HL-60 (cell line): ENCODE measurements around the gene NRXN3.

Experiments used
- DNase-seq, 2 experiments: peaks; one replicate each; pipeline ENCODE4 v3.0.0-alpha.2; 2010 to 2020; ENCODE audit warnings: low read depth in 1 of 2, low spot score in 1 of 2
- H3K27ac ChIP-seq: fragments of 250-450 bp; sonication (Bioruptor Pico); replicated peaks from 2 replicates; pipeline ENCODE4 v1.5.1; 2020; ENCODE audit warnings: mild to moderate bottlenecking, moderate library complexity
- H3K27me3 ChIP-seq: fragments of 250-450 bp; sonication (Bioruptor Pico); 2 replicates; pipeline ENCODE4 v1.5.1; 2021; ENCODE audit warnings: mild to moderate bottlenecking, moderate library complexity; ENCODE audit not compliant: insufficient read depth, poor library complexity, severe bottlenecking
- H3K4me3 ChIP-seq: replicated peaks from 2 replicates; pipeline ENCODE4 v1.5.1; 2011; ENCODE audit warnings: mild to moderate bottlenecking, control low read depth, low read length; ENCODE audit not compliant: insufficient read depth
- GABPA ChIP-seq: IDR thresholded peaks from 2 replicates; pipeline ENCODE4 v1.6.1; 2012; ENCODE audit warnings: low read depth
- POLR2AphosphoS5 ChIP-seq: IDR thresholded peaks from 2 replicates; pipeline ENCODE4 v1.6.1; 2012; ENCODE audit warnings: low read depth
- SPI1 ChIP-seq: IDR thresholded peaks from 2 replicates; pipeline ENCODE4 v1.6.1; 2012; ENCODE audit warnings: low read depth, mild to moderate bottlenecking, borderline replicate concordance
- TF ChIP-seq, protein P1 (sequence below): IDR thresholded peaks from one replicate; pipeline ENCODE4 v1.5.1; 2011; ENCODE audit warnings: low read length, control low read depth, inconsistent platforms; ENCODE audit not compliant: insufficient read depth
- TF ChIP-seq, protein P2 (sequence below): IDR thresholded peaks from 2 replicates; pipeline ENCODE4 v1.6.1; 2012; ENCODE audit warnings: low read depth; ENCODE audit not compliant: insufficient replicate concordance

NRXN3 gene

DNA sequence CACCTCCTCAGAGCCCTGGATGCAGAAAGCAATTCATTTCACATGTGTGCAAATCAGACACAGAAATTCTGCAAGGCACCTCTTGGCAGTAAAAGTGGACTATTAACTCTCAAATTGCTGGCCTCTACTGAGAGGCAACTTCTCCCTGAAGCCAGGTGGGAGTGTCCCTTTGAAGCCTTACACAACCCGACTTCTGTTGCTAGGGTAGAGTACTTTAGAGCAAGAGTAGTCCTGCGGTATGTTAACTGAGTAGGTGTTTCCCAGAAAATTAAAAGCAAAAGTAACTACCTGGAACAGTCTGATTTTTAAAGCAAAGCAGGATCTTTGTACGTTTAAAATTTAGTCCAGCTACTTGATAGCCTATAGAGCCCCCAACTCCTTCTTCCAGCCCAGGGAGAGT, 1557.7 kb downstream of the NRXN3 start:
- DNase-seq: no peak
- no peak overlapping the region for H3K4me3 ChIP-seq
- no peak overlapping the region for H3K27ac ChIP-seq
- H3K27me3 ChIP-seq: no peaks in the 10 kb centered on the region
- TF ChIP-seq, protein P1, sequence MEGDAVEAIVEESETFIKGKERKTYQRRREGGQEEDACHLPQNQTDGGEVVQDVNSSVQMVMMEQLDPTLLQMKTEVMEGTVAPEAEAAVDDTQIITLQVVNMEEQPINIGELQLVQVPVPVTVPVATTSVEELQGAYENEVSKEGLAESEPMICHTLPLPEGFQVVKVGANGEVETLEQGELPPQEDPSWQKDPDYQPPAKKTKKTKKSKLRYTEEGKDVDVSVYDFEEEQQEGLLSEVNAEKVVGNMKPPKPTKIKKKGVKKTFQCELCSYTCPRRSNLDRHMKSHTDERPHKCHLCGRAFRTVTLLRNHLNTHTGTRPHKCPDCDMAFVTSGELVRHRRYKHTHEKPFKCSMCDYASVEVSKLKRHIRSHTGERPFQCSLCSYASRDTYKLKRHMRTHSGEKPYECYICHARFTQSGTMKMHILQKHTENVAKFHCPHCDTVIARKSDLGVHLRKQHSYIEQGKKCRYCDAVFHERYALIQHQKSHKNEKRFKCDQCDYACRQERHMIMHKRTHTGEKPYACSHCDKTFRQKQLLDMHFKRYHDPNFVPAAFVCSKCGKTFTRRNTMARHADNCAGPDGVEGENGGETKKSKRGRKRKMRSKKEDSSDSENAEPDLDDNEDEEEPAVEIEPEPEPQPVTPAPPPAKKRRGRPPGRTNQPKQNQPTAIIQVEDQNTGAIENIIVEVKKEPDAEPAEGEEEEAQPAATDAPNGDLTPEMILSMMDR: no peak
- TF ChIP-seq, protein P2, sequence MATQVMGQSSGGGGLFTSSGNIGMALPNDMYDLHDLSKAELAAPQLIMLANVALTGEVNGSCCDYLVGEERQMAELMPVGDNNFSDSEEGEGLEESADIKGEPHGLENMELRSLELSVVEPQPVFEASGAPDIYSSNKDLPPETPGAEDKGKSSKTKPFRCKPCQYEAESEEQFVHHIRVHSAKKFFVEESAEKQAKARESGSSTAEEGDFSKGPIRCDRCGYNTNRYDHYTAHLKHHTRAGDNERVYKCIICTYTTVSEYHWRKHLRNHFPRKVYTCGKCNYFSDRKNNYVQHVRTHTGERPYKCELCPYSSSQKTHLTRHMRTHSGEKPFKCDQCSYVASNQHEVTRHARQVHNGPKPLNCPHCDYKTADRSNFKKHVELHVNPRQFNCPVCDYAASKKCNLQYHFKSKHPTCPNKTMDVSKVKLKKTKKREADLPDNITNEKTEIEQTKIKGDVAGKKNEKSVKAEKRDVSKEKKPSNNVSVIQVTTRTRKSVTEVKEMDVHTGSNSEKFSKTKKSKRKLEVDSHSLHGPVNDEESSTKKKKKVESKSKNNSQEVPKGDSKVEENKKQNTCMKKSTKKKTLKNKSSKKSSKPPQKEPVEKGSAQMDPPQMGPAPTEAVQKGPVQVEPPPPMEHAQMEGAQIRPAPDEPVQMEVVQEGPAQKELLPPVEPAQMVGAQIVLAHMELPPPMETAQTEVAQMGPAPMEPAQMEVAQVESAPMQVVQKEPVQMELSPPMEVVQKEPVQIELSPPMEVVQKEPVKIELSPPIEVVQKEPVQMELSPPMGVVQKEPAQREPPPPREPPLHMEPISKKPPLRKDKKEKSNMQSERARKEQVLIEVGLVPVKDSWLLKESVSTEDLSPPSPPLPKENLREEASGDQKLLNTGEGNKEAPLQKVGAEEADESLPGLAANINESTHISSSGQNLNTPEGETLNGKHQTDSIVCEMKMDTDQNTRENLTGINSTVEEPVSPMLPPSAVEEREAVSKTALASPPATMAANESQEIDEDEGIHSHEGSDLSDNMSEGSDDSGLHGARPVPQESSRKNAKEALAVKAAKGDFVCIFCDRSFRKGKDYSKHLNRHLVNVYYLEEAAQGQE: no peak
- TF ChIP-seq SPI1 (no peak), GABPA (no peak), POLR2AphosphoS5 (no peak)

DNA sequence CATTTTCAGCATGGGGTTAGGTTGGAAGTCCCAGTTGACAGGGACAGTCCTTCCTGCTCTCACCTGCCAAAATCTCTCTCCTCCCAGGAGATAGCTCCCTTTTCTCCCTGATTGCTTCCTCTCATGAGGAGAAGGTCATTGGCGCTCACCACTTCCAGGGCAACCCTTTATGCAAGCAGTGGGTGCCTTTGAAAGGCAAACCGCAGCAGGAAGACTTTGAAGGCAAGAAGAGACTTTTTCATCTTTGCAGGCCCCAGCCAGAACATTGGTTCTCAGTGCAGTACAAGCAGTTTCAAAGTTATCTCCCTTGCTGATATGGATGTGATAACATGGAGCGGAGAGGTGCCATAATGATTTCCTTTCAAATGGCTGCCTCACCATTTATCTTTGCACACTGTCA, 1558.2 kb downstream of the NRXN3 start:
- Histone ChIP-seq H3K4me3 (no peak overlapping the region), H3K27ac (no peak overlapping the region), H3K27me3 (no peaks in the 10 kb centered on the region)
- DNase-seq: no peak
- TF ChIP-seq GABPA: no peak
- TF ChIP-seq, protein P2: no peak
- no peak for TF ChIP-seq SPI1
- TF ChIP-seq, protein P1: no peak
- TF ChIP-seq POLR2AphosphoS5: no peak

GRCh38 chr14:79729731-79730130, 1559.6 kb downstream of the NRXN3 start:
- H3K27me3 ChIP-seq: no peaks in the 10 kb centered on the region
- TF ChIP-seq SPI1: no peak
- no peak for TF ChIP-seq POLR2AphosphoS5
- TF ChIP-seq, protein P2: no peak
- TF ChIP-seq, protein P1: no peak
- TF ChIP-seq GABPA: no peak
- no peak overlapping the region for H3K27ac ChIP-seq
- DNase-seq: no peak
- no peak overlapping the region for H3K4me3 ChIP-seq
